ENCODE measurements around the gene VAX1.

VAX1 gene

DNA sequence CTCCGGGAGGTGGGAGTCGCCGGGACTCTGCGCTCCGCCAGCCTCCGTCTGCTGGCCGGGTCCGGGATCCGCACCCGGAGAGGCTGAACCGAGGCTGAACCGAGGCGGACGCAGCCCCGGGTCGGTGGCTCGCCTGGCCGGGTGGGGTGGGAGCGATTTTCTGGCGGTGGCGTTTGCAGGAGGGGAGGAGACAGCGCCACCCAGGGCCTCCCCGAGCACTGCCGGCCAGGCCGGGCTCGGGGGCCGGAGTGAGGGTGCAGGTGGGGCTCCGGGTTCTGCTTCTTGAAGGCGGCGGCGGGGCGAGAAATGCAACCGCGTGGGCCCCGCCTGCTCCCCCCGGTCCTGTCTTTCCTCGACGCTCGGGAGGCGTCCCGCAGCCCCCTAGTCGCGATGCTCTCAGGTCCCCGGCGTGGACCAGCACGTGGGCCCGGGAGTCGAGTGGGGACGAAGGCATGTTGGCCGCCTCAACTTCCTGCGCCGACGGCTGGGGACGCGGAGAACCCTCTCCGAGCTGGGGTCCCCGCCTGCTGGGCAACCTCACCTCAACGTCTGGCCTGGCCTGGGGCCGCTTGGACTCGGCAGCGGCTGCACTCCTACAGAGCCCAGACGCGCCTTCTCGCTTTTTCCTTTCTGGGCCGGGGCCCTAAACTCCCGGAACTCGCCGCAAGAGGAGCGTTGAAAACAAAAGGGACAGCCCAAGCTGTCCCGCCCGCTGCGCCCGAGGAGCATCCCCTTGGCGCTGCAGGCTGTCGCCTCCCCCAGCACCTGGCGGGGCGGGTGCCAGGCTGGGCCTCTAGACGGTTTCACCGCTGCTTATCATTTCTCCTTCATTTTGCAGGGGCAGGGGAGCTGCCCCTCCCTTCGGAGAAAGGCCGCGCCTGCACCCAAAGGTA is 25.2 kb upstream of the VAX1 start:
- Histone ChIP-seq H3K27ac (no peak overlapping the region), H3K4me3 (peak overlapping the region; percentile 61)
- TF ChIP-seq CTCF (IDR thresholded peaks at IDR 0.05): no peak
- no peak for DNase-seq (ENCODE audit: low spot score)

- Histone ChIP-seq H3K27ac (no peak overlapping the region), H3K4me3 (peak overlapping the region; percentile 61)
- TF ChIP-seq CTCF (IDR thresholded peaks at IDR 0.05): no peak
- no peak for DNase-seq (ENCODE audit: low spot score)
Observed at GRCh38 chr10:117162093-117163060, 24.3 kb upstream of the VAX1 start.

GRCh38 chr10:117161386-117162033 is 23.4 kb upstream of the VAX1 start:
- Histone ChIP-seq H3K4me3 (no peak overlapping the region), H3K27ac (no peak overlapping the region)
- no peak for DNase-seq (ENCODE audit: low spot score)
- no peak for TF ChIP-seq CTCF (IDR thresholded peaks at IDR 0.05)

DNA sequence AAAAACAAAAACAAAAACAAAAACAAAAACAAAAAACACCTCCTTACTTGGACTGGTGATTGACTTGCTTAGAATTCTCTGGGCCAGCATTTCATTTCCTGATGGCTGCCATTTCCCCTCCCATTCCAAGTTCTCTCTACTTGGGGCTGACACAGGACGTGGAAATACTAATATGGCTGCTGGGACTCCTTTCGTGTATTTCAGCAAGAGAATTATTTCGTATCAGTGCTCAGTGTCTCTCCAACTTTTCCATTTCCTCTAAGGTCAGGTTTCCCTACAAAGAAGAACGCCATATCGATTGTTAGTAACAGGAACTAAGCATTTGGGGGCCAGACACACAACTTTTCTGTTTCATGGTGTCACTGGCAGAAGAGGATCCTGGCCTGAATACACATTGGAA is 22.5 kb upstream of the VAX1 start:
- Histone ChIP-seq H3K27ac (no peak overlapping the region), H3K4me3 (no peak overlapping the region)
- DNase-seq (ENCODE audit: low spot score): no peak
- TF ChIP-seq CTCF (IDR thresholded peaks at IDR 0.05): no peak

DNA sequence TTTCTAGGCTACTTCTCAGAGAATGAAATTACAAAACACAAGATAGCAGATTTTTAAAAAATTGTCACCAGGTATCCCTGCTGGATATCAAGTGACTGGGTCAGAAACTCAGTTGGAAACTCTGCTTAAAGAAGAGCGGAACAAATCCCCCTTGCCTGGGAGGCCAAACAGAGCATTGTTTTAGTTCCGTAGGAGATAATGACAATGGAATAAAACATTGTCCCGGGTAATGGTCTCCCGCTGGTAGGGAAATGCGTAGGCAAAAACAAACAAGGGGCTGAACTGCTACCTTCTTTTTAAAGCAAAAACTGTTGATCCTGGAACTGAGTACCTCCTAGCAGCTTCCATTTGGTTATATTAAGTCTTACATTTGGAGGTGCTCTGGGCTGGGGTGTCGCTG is 21.3 kb upstream of the VAX1 start:
- DNase-seq (ENCODE audit: low spot score): no peak
- H3K27ac ChIP-seq: no peak overlapping the region
- TF ChIP-seq CTCF (IDR thresholded peaks at IDR 0.05): no peak
- H3K4me3 ChIP-seq: no peak overlapping the region

DNA sequence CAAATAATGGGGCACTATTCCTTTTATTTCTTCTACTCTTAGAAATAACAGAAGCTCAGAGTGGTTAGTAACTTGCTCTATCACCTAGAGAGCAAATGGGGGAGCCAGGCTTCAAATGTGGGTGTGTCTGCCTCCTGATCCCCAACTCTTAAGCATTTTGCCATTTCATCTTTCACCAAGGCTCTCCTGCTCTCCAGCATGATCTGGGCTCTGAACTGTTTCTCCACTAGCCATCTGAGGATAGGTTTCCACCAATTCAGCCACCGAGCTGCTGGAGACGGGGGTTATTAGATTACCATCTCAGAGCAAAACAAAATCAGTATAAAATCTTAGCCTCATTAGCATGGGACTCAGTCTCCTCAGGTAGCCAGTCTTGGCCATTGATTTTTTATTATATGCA is 20.2 kb upstream of the VAX1 start:
- DNase-seq (ENCODE audit: low spot score): no peak
- no peak overlapping the region for H3K27ac ChIP-seq
- TF ChIP-seq CTCF (IDR thresholded peaks at IDR 0.05): no peak
- H3K4me3 ChIP-seq: no peak overlapping the region
